NCI-H1048 (cell line): ENCODE measurements around the gene SBK1.
"Not testable (repeated sequence)": the region's sequence is repeated elsewhere in the genome, so short reads cannot be mapped to it uniquely, and the experiment has no call there.

ENCODE experiments used
- DNase-seq: peaks from one replicate; lab custom pipeline; 2025; lab: John Stamatoyannopoulos, UW

The SBK1 gene

GRCh38 chr16:28335678-28336077, 43.4 kb downstream of the SBK1 start:
- DNase-seq: not testable (repeated sequence)

GRCh38 chr16:28336940-28337710, 44.8 kb downstream of the SBK1 start:
- not testable (repeated sequence) for DNase-seq

GRCh38 chr16:28338230-28338629, 45.9 kb downstream of the SBK1 start:
- DNase-seq: not testable (repeated sequence)

GRCh38 chr16:28362600-28362999, 70.3 kb downstream of the SBK1 start:
- DNase-seq: not testable (repeated sequence)

GRCh38 chr16:28363408-28363807, 71.1 kb downstream of the SBK1 start, which contains the start of gene NPIPB6:
Gene NPIPB6 (minus strand): TSS chr16:28363508. CDS start chr16:28362822, 686 bp downstream.
- not testable (repeated sequence) for DNase-seq

GRCh38 chr16:28364268-28365173, 72.2 kb downstream of the SBK1 start:
- DNase-seq: not testable (repeated sequence)

GRCh38 chr16:28367926-28368325, 75.6 kb downstream of the SBK1 start:
- not testable (repeated sequence) for DNase-seq
